ENCODE data around the gene PPP1R7.

Gene PPP1R7

GRCh38 chr2:241208058-241208457 lies 57.8 kb downstream of the PPP1R7 start:
- TF ChIP-seq CTCF (conservative IDR thresholded peaks at IDR 0.05; ENCODE audit: low read depth, low read length): no peak
- H3K27me3 ChIP-seq (ENCODE audit: insufficient read depth, low read depth): peaks cover 40% of the 10 kb centered on the region
- H3K4me3 ChIP-seq (IDR thresholded peaks at IDR 0.05; ENCODE audit: insufficient read depth, low read depth, low read length): no peak overlapping the region
- no peak overlapping the region for H3K9ac ChIP-seq
- no peak overlapping the region for H3K27ac ChIP-seq
- H4K20me1 ChIP-seq (ENCODE audit: insufficient read depth): no peaks in the 10 kb centered on the region
- H3K36me3 ChIP-seq (ENCODE audit: insufficient read depth): no peaks in the 10 kb centered on the region
- H2AFZ ChIP-seq (ENCODE audit: low read depth): no peak overlapping the region
- H3K4me1 ChIP-seq (ENCODE audit: low read depth, poor library complexity, severe bottlenecking): no peaks in the 10 kb centered on the region
- H3K4me2 ChIP-seq: no peak overlapping the region
- H3K79me2 ChIP-seq (ENCODE audit: insufficient read depth, low read depth): no peaks in the 10 kb centered on the region

GRCh38 chr2:241209271-241209670 lies 59.0 kb downstream of the PPP1R7 start:
- H3K27me3 ChIP-seq (ENCODE audit: insufficient read depth, low read depth): peaks cover 44% of the 10 kb centered on the region
- H3K9ac ChIP-seq: no peak overlapping the region
- no peak overlapping the region for H3K4me2 ChIP-seq
- no peaks in the 10 kb centered on the region for H3K4me1 ChIP-seq (ENCODE audit: low read depth, poor library complexity, severe bottlenecking)
- no peaks in the 10 kb centered on the region for H3K36me3 ChIP-seq (ENCODE audit: insufficient read depth)
- H2AFZ ChIP-seq (ENCODE audit: low read depth): no peak overlapping the region
- no peaks in the 10 kb centered on the region for H3K79me2 ChIP-seq (ENCODE audit: insufficient read depth, low read depth)
- no peak for TF ChIP-seq CTCF (conservative IDR thresholded peaks at IDR 0.05; ENCODE audit: low read depth, low read length)
- H3K27ac ChIP-seq: no peak overlapping the region
- no peak overlapping the region for H3K4me3 ChIP-seq (IDR thresholded peaks at IDR 0.05; ENCODE audit: insufficient read depth, low read depth, low read length)
- H4K20me1 ChIP-seq (ENCODE audit: insufficient read depth): no peaks in the 10 kb centered on the region

- TF ChIP-seq CTCF (conservative IDR thresholded peaks at IDR 0.05; ENCODE audit: low read depth, low read length): no peak
Observed at GRCh38 chr2:241211276-241211675, 61.0 kb downstream of the PPP1R7 start.

GRCh38 chr2:241213041-241213440 lies 62.8 kb downstream of the PPP1R7 start:
- Histone ChIP-seq H3K36me3 (ENCODE audit: insufficient read depth) (no peaks in the 10 kb centered on the region), H3K4me2 (no peak overlapping the region), H4K20me1 (ENCODE audit: insufficient read depth) (no peaks in the 10 kb centered on the region), H3K9ac (no peak overlapping the region), H3K27ac (no peak overlapping the region), H3K79me2 (ENCODE audit: insufficient read depth, low read depth) (no peaks in the 10 kb centered on the region), H2AFZ (ENCODE audit: low read depth) (no peak overlapping the region), H3K27me3 (ENCODE audit: insufficient read depth, low read depth) (peaks cover 43% of the 10 kb centered on the region; the same call in 1 of the 2 replicates), H3K4me3 (IDR thresholded peaks at IDR 0.05; ENCODE audit: insufficient read depth, low read depth, low read length) (no peak overlapping the region), H3K4me1 (ENCODE audit: low read depth, poor library complexity, severe bottlenecking) (no peaks in the 10 kb centered on the region)
- TF ChIP-seq CTCF (conservative IDR thresholded peaks at IDR 0.05; ENCODE audit: low read depth, low read length): no peak

More at GRCh38 chr2:241211276-241211675, 61.0 kb downstream of the PPP1R7 start:
- Histone ChIP-seq H4K20me1 (ENCODE audit: insufficient read depth) (no peaks in the 10 kb centered on the region), H3K79me2 (ENCODE audit: insufficient read depth, low read depth) (no peaks in the 10 kb centered on the region), H3K9ac (no peak overlapping the region), H3K27me3 (ENCODE audit: insufficient read depth, low read depth) (peaks cover 51% of the 10 kb centered on the region), H3K4me2 (no peak overlapping the region), H3K27ac (no peak overlapping the region), H3K4me1 (ENCODE audit: low read depth, poor library complexity, severe bottlenecking) (no peaks in the 10 kb centered on the region), H3K4me3 (IDR thresholded peaks at IDR 0.05; ENCODE audit: insufficient read depth, low read depth, low read length) (no peak overlapping the region), H3K36me3 (ENCODE audit: insufficient read depth) (no peaks in the 10 kb centered on the region), H2AFZ (ENCODE audit: low read depth) (no peak overlapping the region)
